ENCODE results near the gene CNTNAP2. TPM values are rescaled to one million over a fixed set of nuclear protein-coding genes. Genes with fewer than 3 reads are reported as not detected.
A peak's percentile ranks its signal among the peaks of the same experiment; 100 is the strongest.

Gene CNTNAP2
- total and polyA plus RNA-seq, 3 experiments from 2014 or later = not detected

DNA sequence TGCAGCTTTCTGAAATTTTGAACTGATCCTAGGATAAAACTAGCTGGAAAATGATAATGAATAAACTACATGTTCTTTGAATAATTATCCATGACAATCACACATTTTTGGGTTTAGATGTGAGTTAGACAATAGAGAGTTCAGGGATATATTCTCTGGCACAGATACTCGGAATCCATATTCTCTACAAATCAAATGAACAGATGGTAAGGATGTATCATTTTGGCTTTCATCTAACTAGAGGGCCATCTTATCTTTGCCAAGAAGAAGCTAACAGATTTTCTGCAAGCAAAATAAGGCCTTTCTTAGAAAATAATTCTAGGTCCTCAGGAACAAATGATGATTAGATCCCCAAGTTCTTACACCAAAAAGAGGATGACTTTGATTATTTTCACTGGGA lies 2118.1 kb downstream of the CNTNAP2 start:
- H3K9me3 ChIP-seq (ENCODE audit: low read length) = no peaks in the 10 kb centered on the region
- no peak overlapping the region for H3K27ac Mint-ChIP-seq
- no peak for DNase-seq
- no peak overlapping the region for H3K4me3 Mint-ChIP-seq
- no peaks in the 10 kb centered on the region for H3K4me1 Mint-ChIP-seq
- CTCF ChIA-PET = no interaction called here
- H3K27ac ChIP-seq (ENCODE audit: low read depth, low read length) = no peak overlapping the region
- POLR2A ChIA-PET = no interaction called here
- H3K4me1 ChIP-seq (ENCODE audit: insufficient read depth, low read length) = no peaks in the 10 kb centered on the region
- no peak overlapping the region for H3K4me3 ChIP-seq (ENCODE audit: low read length)
- H3K27me3 ChIP-seq (ENCODE audit: insufficient read depth, low read length, poor library complexity, severe bottlenecking) = no peaks in the 10 kb centered on the region
- peaks cover 1 to 12% of the 10 kb centered on the region in 2 donors for H3K27me3 Mint-ChIP-seq
- H3K36me3 Mint-ChIP-seq = no peaks in the 10 kb centered on the region
- no peaks in the 10 kb centered on the region for H3K9me3 Mint-ChIP-seq
- no peaks in the 10 kb centered on the region for H3K36me3 ChIP-seq (ENCODE audit: insufficient read depth, low read length)

- H3K4me1 ChIP-seq (ENCODE audit: insufficient read depth, low read length) = no peaks in the 10 kb centered on the region
- no peak overlapping the region for H3K27ac Mint-ChIP-seq
- peaks cover 0 to 9% (median 0%) of the 10 kb centered on the region in 3 donors for H3K4me1 Mint-ChIP-seq
- no peaks in the 10 kb centered on the region for H3K27me3 ChIP-seq (ENCODE audit: insufficient read depth, low read length, poor library complexity, severe bottlenecking)
- H3K9me3 Mint-ChIP-seq = no peaks in the 10 kb centered on the region
- no peak overlapping the region for H3K27ac ChIP-seq (ENCODE audit: low read depth, low read length)
- no peaks in the 10 kb centered on the region for H3K36me3 ChIP-seq (ENCODE audit: insufficient read depth, low read length)
- DNase-seq = no peak
- H3K36me3 Mint-ChIP-seq = no peaks in the 10 kb centered on the region
- POLR2A ChIA-PET = no interaction called here
- no peaks in the 10 kb centered on the region for H3K9me3 ChIP-seq (ENCODE audit: low read length)
- peaks cover 1 to 45% of the 10 kb centered on the region in 2 donors for H3K27me3 Mint-ChIP-seq
- no peak overlapping the region for H3K4me3 ChIP-seq (ENCODE audit: low read length)
- H3K4me3 Mint-ChIP-seq = no peak overlapping the region
- CTCF ChIA-PET = no interaction called here
Measured at GRCh38 chr7:148238761-148239325, 2122.2 kb downstream of the CNTNAP2 start.

DNA sequence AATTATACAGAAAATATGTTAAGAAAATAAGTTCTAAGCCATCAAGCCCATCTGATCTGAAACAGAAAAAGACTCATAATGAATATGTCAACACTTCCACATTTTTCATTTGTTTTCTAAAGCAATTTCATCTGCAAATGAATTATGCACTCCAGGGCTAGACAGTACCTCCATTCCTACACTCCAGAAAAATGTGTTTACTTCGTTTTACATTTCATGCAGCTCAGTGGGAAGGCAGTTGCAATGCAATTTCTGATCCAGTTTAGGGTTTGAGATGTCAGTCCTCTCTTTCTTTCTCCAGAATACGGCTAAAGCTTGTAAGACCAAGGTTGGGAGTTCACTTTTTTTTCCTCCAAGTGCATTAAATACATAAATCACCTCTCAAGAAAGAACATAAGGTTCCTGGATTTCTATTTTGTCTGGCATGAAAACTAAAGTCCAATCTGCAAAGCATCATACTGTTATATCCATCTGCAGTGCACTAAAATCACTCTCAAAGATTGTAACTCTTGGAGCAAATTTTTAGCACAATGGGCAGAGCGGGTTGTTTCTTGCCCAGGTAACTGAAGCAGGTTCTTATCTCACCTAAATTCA lies 2125.2 kb downstream of the CNTNAP2 start:
- Histone ChIP-seq H3K9me3 (ENCODE audit: low read length) (no peaks in the 10 kb centered on the region), H3K4me1 (ENCODE audit: insufficient read depth, low read length) (no peaks in the 10 kb centered on the region), H3K4me3 (ENCODE audit: low read length) (no peak overlapping the region), H3K36me3 (ENCODE audit: insufficient read depth, low read length) (no peaks in the 10 kb centered on the region), H3K27me3 (ENCODE audit: insufficient read depth, low read length, poor library complexity, severe bottlenecking) (no peaks in the 10 kb centered on the region), H3K27ac (ENCODE audit: low read depth, low read length) (no peak overlapping the region)
- Mint-ChIP-seq H3K27me3 (peaks cover 1 to 41% of the 10 kb centered on the region in 2 donors), H3K27ac (no peak overlapping the region), H3K36me3 (no peaks in the 10 kb centered on the region), H3K4me1 (peaks cover 0 to 9% (median 0%) of the 10 kb centered on the region in 3 donors), H3K4me3 (peak overlapping the region in 1 of 7 donors; percentile 11), H3K9me3 (no peaks in the 10 kb centered on the region)
- ChIA-PET CTCF (interaction anchor here (1.5 kb wide), 1 partner anchor 21 kb away, joined by 3 read pairs; no protein-coding TSS in a partner anchor), POLR2A (no interaction called here)
- DNase-seq = no peak

DNA sequence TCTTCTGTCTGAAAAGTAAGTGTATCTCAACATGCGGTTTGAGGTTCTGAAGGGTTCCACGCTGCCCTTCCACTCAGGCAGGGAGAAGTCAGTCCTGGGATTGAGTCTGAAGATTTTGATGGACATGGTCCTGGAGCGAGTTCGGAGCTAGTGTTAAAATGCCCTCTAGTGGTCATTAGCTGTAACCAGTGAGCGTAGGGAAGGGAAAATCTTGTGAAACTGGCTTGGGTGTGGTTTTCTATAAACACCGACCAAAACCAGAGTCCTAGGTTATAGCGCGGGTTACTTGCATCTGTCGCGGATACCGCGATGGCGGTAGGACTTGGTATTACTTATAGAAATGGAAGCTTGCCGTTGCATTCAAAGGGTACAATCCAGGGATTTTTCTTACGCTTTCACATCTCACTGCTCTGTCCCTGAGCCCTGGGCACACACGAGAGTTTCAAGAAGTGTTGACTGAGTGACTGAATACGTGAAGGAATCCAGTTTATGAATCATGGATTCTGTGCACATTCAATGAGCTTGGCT lies 2125.8 kb downstream of the CNTNAP2 start:
- CTCF ChIA-PET = no interaction called here

DNA sequence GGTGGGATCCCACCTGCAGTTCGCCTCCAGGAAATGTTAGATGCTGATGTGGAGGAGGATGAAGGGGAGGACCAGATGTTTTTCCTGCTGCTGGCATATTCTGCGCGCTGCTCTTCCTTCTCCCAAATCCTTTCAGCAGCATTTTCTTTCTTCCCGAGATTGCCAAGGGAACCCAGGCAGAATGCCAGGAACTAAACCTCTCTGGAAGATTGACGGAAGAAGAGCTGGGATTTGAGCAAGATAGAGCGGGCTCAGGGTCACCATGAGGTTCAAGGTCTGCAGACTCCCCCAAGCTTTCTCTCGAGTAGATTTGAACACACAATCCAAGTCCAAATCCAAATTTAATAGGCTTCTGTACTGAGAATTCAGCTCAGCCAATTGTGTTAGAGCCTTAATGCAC lies 2128.8 kb downstream of the CNTNAP2 start:
- Histone ChIP-seq H3K4me3 (ENCODE audit: low read length) (no peak overlapping the region), H3K36me3 (ENCODE audit: insufficient read depth, low read length) (no peaks in the 10 kb centered on the region), H3K27ac (ENCODE audit: low read depth, low read length) (no peak overlapping the region), H3K9me3 (ENCODE audit: low read length) (no peaks in the 10 kb centered on the region), H3K27me3 (ENCODE audit: insufficient read depth, low read length, poor library complexity, severe bottlenecking) (no peaks in the 10 kb centered on the region), H3K4me1 (ENCODE audit: insufficient read depth, low read length) (no peaks in the 10 kb centered on the region)
- peaks cover under 1 to 45% of the 10 kb centered on the region in 2 donors for H3K27me3 Mint-ChIP-seq
- H3K9me3 Mint-ChIP-seq = peaks cover 0 to 5% (median 2%) of the 10 kb centered on the region in 5 donors
- no peak overlapping the region for H3K27ac Mint-ChIP-seq
- CTCF ChIA-PET = interaction anchor here (1.8 kb wide), 1 partner anchor 9 kb away, joined by 3 read pairs; no protein-coding TSS in a partner anchor
- POLR2A ChIA-PET = no interaction called here
- no peak overlapping the region for H3K4me3 Mint-ChIP-seq
- no peaks in the 10 kb centered on the region for H3K36me3 Mint-ChIP-seq
- H3K4me1 Mint-ChIP-seq = peaks cover 0 to 9% (median 0%) of the 10 kb centered on the region in 3 donors
- DNase-seq = no peak

More for the DNA sequence above, 2125.8 kb downstream of the CNTNAP2 start:
- Mint-ChIP-seq H3K9me3 (no peaks in the 10 kb centered on the region), H3K36me3 (no peaks in the 10 kb centered on the region), H3K4me1 (peaks cover 0 to 9% (median 0%) of the 10 kb centered on the region in 3 donors), H3K27ac (no peak overlapping the region), H3K27me3 (peaks cover 0 to 41% of the 10 kb centered on the region in 2 donors), H3K4me3 (peak overlapping the region in 1 of 7 donors; percentile 11)
- no peaks in the 10 kb centered on the region for H3K4me1 ChIP-seq (ENCODE audit: insufficient read depth, low read length)
- H3K4me3 ChIP-seq (ENCODE audit: low read length) = no peak overlapping the region
- no peaks in the 10 kb centered on the region for H3K36me3 ChIP-seq (ENCODE audit: insufficient read depth, low read length)
- no peak overlapping the region for H3K27ac ChIP-seq (ENCODE audit: low read depth, low read length)
- no peak for DNase-seq
- POLR2A ChIA-PET = no interaction called here
- no peaks in the 10 kb centered on the region for H3K9me3 ChIP-seq (ENCODE audit: low read length)
- H3K27me3 ChIP-seq (ENCODE audit: insufficient read depth, low read length, poor library complexity, severe bottlenecking) = no peaks in the 10 kb centered on the region

DNA sequence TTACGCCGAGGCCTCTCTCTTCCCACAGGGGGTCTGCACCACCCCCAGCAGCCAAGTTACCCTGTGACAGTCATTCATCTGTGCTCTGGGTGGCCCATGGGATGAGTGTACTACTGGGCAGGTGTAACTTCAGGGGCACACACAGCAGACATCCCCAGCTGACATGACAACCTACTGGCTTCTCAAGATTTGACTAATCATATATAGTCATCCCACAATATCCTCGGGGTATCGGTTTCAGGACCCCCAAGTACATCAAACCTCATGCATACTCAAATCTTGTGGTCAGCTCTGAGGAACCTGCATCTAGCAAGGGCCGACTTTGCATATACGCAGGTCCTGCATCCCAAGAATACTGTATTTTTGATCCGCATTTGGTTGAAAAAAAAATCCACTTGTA lies 2137.0 kb downstream of the CNTNAP2 start:
- no peak overlapping the region for H3K4me3 Mint-ChIP-seq
- DNase-seq = no peak
- Histone ChIP-seq H3K27me3 (ENCODE audit: insufficient read depth, low read length, poor library complexity, severe bottlenecking) (no peaks in the 10 kb centered on the region), H3K27ac (ENCODE audit: low read depth, low read length) (no peak overlapping the region), H3K36me3 (ENCODE audit: insufficient read depth, low read length) (no peaks in the 10 kb centered on the region), H3K4me1 (ENCODE audit: insufficient read depth, low read length) (no peaks in the 10 kb centered on the region), H3K9me3 (ENCODE audit: low read length) (no peaks in the 10 kb centered on the region), H3K4me3 (ENCODE audit: low read length) (no peak overlapping the region)
- H3K27me3 Mint-ChIP-seq = peaks cover 15 to 34% of the 10 kb centered on the region in 2 donors
- POLR2A ChIA-PET = no interaction called here
- CTCF ChIA-PET = no interaction called here
- peaks cover 4 to 16% (median 11%) of the 10 kb centered on the region in 5 donors for H3K9me3 Mint-ChIP-seq
- H3K27ac Mint-ChIP-seq = no peak overlapping the region
- no peaks in the 10 kb centered on the region for H3K4me1 Mint-ChIP-seq
- no peaks in the 10 kb centered on the region for H3K36me3 Mint-ChIP-seq

- no peak overlapping the region for H3K4me3 Mint-ChIP-seq
- H3K4me1 Mint-ChIP-seq = no peaks in the 10 kb centered on the region
- no peaks in the 10 kb centered on the region for H3K36me3 Mint-ChIP-seq
- Histone ChIP-seq H3K9me3 (ENCODE audit: low read length) (no peaks in the 10 kb centered on the region), H3K36me3 (ENCODE audit: insufficient read depth, low read length) (no peaks in the 10 kb centered on the region), H3K27me3 (ENCODE audit: insufficient read depth, low read length, poor library complexity, severe bottlenecking) (no peaks in the 10 kb centered on the region), H3K4me1 (ENCODE audit: insufficient read depth, low read length) (no peaks in the 10 kb centered on the region), H3K4me3 (ENCODE audit: low read length) (no peak overlapping the region), H3K27ac (ENCODE audit: low read depth, low read length) (no peak overlapping the region)
- no peak overlapping the region for H3K27ac Mint-ChIP-seq
- no peak for DNase-seq
- ChIA-PET CTCF (no interaction called here), POLR2A (no interaction called here)
- H3K9me3 Mint-ChIP-seq = peaks cover 2 to 13% (median 9%) of the 10 kb centered on the region in 5 donors
- H3K27me3 Mint-ChIP-seq = peaks cover 14 to 21% of the 10 kb centered on the region in 2 donors
Measured at GRCh38 chr7:148255333-148255732, 2138.7 kb downstream of the CNTNAP2 start.

DNA sequence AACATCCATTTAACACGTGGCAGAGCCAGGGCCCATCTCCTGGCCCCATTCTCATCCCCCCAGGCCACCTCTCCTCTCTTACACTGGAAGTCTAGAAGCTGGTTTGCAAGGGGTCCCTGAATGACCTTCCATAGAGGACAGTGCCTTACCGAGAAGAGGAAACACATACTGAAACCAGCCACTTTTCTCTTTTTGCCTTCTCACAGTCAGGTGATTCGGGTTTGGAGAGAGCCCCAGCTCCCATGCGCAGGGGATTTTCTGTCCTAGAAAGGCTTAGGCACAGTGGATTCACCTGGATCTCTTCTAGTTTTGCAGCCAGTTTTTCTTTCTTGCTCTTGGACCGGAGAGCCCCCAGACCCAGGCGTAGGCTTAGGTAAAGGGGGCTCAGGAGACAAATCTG lies 2139.8 kb downstream of the CNTNAP2 start:
- H3K27ac Mint-ChIP-seq = no peak overlapping the region
- Histone ChIP-seq H3K4me1 (ENCODE audit: insufficient read depth, low read length) (no peaks in the 10 kb centered on the region), H3K27me3 (ENCODE audit: insufficient read depth, low read length, poor library complexity, severe bottlenecking) (no peaks in the 10 kb centered on the region), H3K9me3 (ENCODE audit: low read length) (no peaks in the 10 kb centered on the region), H3K27ac (ENCODE audit: low read depth, low read length) (no peak overlapping the region), H3K36me3 (ENCODE audit: insufficient read depth, low read length) (no peaks in the 10 kb centered on the region), H3K4me3 (ENCODE audit: low read length) (no peak overlapping the region)
- no peak overlapping the region for H3K4me3 Mint-ChIP-seq
- no peak for DNase-seq
- POLR2A ChIA-PET = no interaction called here
- H3K9me3 Mint-ChIP-seq = peaks cover 2 to 9% (median 6%) of the 10 kb centered on the region in 5 donors
- peaks cover 13 to 17% of the 10 kb centered on the region in 2 donors for H3K27me3 Mint-ChIP-seq
- CTCF ChIA-PET = no interaction called here
- H3K4me1 Mint-ChIP-seq = no peaks in the 10 kb centered on the region
- H3K36me3 Mint-ChIP-seq = no peaks in the 10 kb centered on the region

Data from CD8-positive, alpha-beta memory T cell (primary cell).